Measurements from ENCODE around the gene ADGRG3.

GRCh38 chr16:57636184-57636583 lies 31.9 kb upstream of the ADGRG3 start:
- TF ChIP-seq CTCF (IDR thresholded peaks at IDR 0.05) (no peak), POLR2A (IDR thresholded peaks at IDR 0.05) (no peak)
